Body of pancreas (tissue), 4 donors: Measurements from ENCODE around the gene PSEN1. TPM values are rescaled to one million over a fixed set of nuclear protein-coding genes. Genes with fewer than 3 reads are reported as not detected.

Experiments used
- ATAC-seq: fragments of 150-250 bp; one replicate; pipeline ENCODE4 v1.9.1; 2016
- DNase-seq, 4 donors: peaks; one replicate each; pipeline ENCODE4 v3.0.0-alpha.2; 2019
- H3K27ac ChIP-seq, 4 donors: fragments of 200-600 bp; sonication (generic); 1 replicate in 3 of 4; 2 replicates in 1 of 4; pipeline versions ENCODE4 v1.5.1 to v1.6.1; 2016 to 2019; ENCODE audit warnings: mild to moderate bottlenecking in 1 of 4, mixed read lengths in 1 of 4, moderate library complexity in 1 of 4
- H3K27me3 ChIP-seq, 2 donors: fragments of 200-600 bp; sonication (generic); one replicate each; pipeline ENCODE4 v1.6.0; 2016; ENCODE audit warnings: mild to moderate bottlenecking in 1 of 2
- H3K36me3 ChIP-seq, 2 donors: fragments of 200-600 bp; sonication (generic); replicated peaks in 1 of 2; 2 replicates each; pipeline ENCODE4 v1.5.1; 2016; ENCODE audit warnings: low read depth in 2 of 2; ENCODE audit not compliant: insufficient read depth in 1 of 2
- H3K4me1 ChIP-seq: fragments of 200-600 bp; sonication (generic); one replicate; pipeline ENCODE4 v1.6.0; 2016
- H3K4me3 ChIP-seq, 2 donors: fragments of 200-600 bp; sonication (generic); 1 replicate in 1 of 2; 2 replicates in 1 of 2; pipeline ENCODE4 v1.5.1; 2016 to 2019
- H3K9me3 ChIP-seq, 3 donors: fragments of 200-600 bp; sonication (generic); 1 replicate in 2 of 3; 2 replicates in 1 of 3; pipeline ENCODE4 v1.5.1; 2016
- CTCF ChIP-seq, 7 experiments: fragments of 450-650 bp in 4 of 7; fragments of 200-600 bp in 3 of 7; sonication (generic) in 3 of 7; IDR thresholded peaks; one replicate each; pipeline ENCODE4 v1.5.1; 2016 to 2019; ENCODE audit warnings: antibody characterized with exemption in 7 of 7
- POLR2A ChIP-seq, 3 donors: fragments of 450-650 bp; IDR thresholded peaks; one replicate each; pipeline ENCODE4 v1.6.1; 2016; ENCODE audit warnings: antibody characterized with exemption in 3 of 3, mild to moderate bottlenecking in 2 of 3
- WGBS, 2 donors: methylation state at CpG; one replicate each; pipeline ENCODE4 v1.1.5; 2017; 5-methylcytosine and 5-hydroxymethylcytosine counted together
- intact Hi-C: fragments of 100-400 bp; cut with DNase I; formaldehyde crosslinking; loops from one replicate; pipeline ENCODE4 v1.15.1; 2023
- total RNA-seq, 2 donors: library from RNA; depleted of rRNA; stranded (reverse); fragments of >200 nt; gene quantifications; one replicate each; pipeline ENCODE4 v1.1.0, GENCODE V29; 2016

The PSEN1 gene
- total RNA-seq, 2 donors from 2014 or later, result 14.2 to 21.8 TPM

- Histone ChIP-seq H3K36me3 (peaks cover 0 to 32% of the 10 kb centered on the region in 2 donors), H3K4me3 (no peak overlapping the region), H3K9me3 (no peaks in the 10 kb centered on the region), H3K4me1 (no peaks in the 10 kb centered on the region), H3K27me3 (no peaks in the 10 kb centered on the region), H3K27ac (no peak overlapping the region)
- TF ChIP-seq POLR2A (IDR thresholded peaks at IDR 0.05) (no peak), CTCF (IDR thresholded peaks at IDR 0.05) (no peak)
- intact Hi-C loops, result no loop called here
- WGBS, 2 donors, result 95 to 97% methylated on average over 25 to 27 of the region's 27 CpGs
- DNase-seq (no peak), ATAC-seq (no peak)
Measured at GRCh38 chr14:73102806-73103497, 33.4 kb upstream of the PSEN1 start.

- TF ChIP-seq POLR2A (IDR thresholded peaks at IDR 0.05) (no peak), CTCF (IDR thresholded peaks at IDR 0.05) (no peak)
- Histone ChIP-seq H3K27ac (no peak overlapping the region), H3K27me3 (no peaks in the 10 kb centered on the region), H3K36me3 (peaks cover 11 to 41% of the 10 kb centered on the region in 2 donors), H3K4me1 (no peaks in the 10 kb centered on the region), H3K4me3 (no peak overlapping the region), H3K9me3 (no peaks in the 10 kb centered on the region)
- DNase-seq (no peak), ATAC-seq (no peak)
- WGBS, 2 donors, result 39 to 46% methylated on average over 3 of the region's 3 CpGs
- intact Hi-C loops, result no loop called here
Measured at GRCh38 chr14:73105050-73105449, 31.3 kb upstream of the PSEN1 start.

- Histone ChIP-seq H3K4me1 (no peaks in the 10 kb centered on the region), H3K4me3 (no peak overlapping the region), H3K9me3 (no peaks in the 10 kb centered on the region), H3K27me3 (no peaks in the 10 kb centered on the region), H3K36me3 (peaks cover 18 to 39% of the 10 kb centered on the region in 2 donors), H3K27ac (no peak overlapping the region)
- WGBS, 2 donors, result 92 to 97% methylated on average over 16 of the region's 16 CpGs
- intact Hi-C loops, result no loop called here
- ATAC-seq (no peak), DNase-seq (no peak)
- TF ChIP-seq POLR2A (IDR thresholded peaks at IDR 0.05), result no peak
- no peak for TF ChIP-seq CTCF (IDR thresholded peaks at IDR 0.05)
Measured at GRCh38 chr14:73105727-73106126, 30.6 kb upstream of the PSEN1 start.

GRCh38 chr14:73116079-73116665 lies 20.1 kb upstream of the PSEN1 start:
- DNase-seq (no peak), ATAC-seq (no peak)
- TF ChIP-seq CTCF (IDR thresholded peaks at IDR 0.05), result no peak
- 91 to 92% methylated on average over 6 of the region's 6 CpGs for WGBS, 2 donors
- Histone ChIP-seq H3K4me3 (no peak overlapping the region), H3K27me3 (no peaks in the 10 kb centered on the region), H3K9me3 (no peaks in the 10 kb centered on the region), H3K36me3 (peaks cover 0 to 34% of the 10 kb centered on the region in 2 donors), H3K27ac (no peak overlapping the region), H3K4me1 (no peaks in the 10 kb centered on the region)
- intact Hi-C loops, result no loop called here
